Keratinocyte (primary cell): Measurements from ENCODE around the gene B3GNT5. TPM values are rescaled to one million over a fixed set of nuclear protein-coding genes. Genes with fewer than 3 reads are reported as not detected.

Source experiments
- DNase-seq: peaks from one replicate; pipeline ENCODE4 v3.0.0-alpha.2; 2011; ENCODE audit warnings: low read depth, missing footprints, low spot score
- FAIRE-seq: peaks from 2 replicates; lab custom pipeline; 2011; peaks lifted over from hg19 to GRCh38; lab: Jason Lieb, UNC
- H2AFZ ChIP-seq: 2 replicates; pipeline ENCODE4 v1.6.0; 2012; ENCODE audit warnings: low read length, control low read depth, inconsistent platforms; ENCODE audit not compliant: control insufficient read depth
- H3K27ac ChIP-seq: 2 replicates; pipeline ENCODE4 v1.5.1; 2011; ENCODE audit warnings: low read length; ENCODE audit not compliant: control insufficient read depth, insufficient read depth
- H3K27me3 ChIP-seq: 3 replicates; pipeline ENCODE4 v1.6.0; 2011; ENCODE audit warnings: low read length; ENCODE audit not compliant: control insufficient read depth, insufficient read depth; ENCODE audit errors: extremely low read depth
- H3K36me3 ChIP-seq, 2 experiments: 2 replicates in 1 of 2; 3 replicates in 1 of 2; pipeline ENCODE4 v1.5.1; 2011; ENCODE audit warnings: low read length in 2 of 2, mild to moderate bottlenecking in 1 of 2; ENCODE audit not compliant: control insufficient read depth in 2 of 2, insufficient read depth in 2 of 2; ENCODE audit errors: extremely low read depth in 1 of 2
- H3K4me1 ChIP-seq: 3 replicates; pipeline ENCODE4 v1.5.1; 2011; ENCODE audit warnings: low read length; ENCODE audit not compliant: control insufficient read depth, insufficient read depth; ENCODE audit errors: extremely low read depth
- H3K4me2 ChIP-seq: 3 replicates; pipeline ENCODE4 v1.6.0; 2011; ENCODE audit warnings: low read depth, low read length; ENCODE audit not compliant: control insufficient read depth, insufficient read depth; ENCODE audit errors: extremely low read depth
- H3K4me3 ChIP-seq, 3 experiments: fragments of 200-600 bp in 1 of 3; sonication (generic) in 1 of 3; 2 replicates in 2 of 3; 3 replicates in 1 of 3; pipeline ENCODE4 v1.5.1; 2011 to 2016; ENCODE audit warnings: low read length in 3 of 3, mild to moderate bottlenecking in 3 of 3, control low read depth in 2 of 3, inconsistent platforms in 1 of 3, low read depth in 1 of 3, mixed read lengths in 1 of 3, mixed run types in 1 of 3, moderate library complexity in 1 of 3; ENCODE audit not compliant: control insufficient read depth in 2 of 3, insufficient read depth in 2 of 3; ENCODE audit errors: extremely low read depth in 1 of 3
- H3K79me2 ChIP-seq: 2 replicates; pipeline ENCODE4 v1.6.0; 2012; ENCODE audit warnings: low read length; ENCODE audit not compliant: control insufficient read depth, insufficient read depth
- H3K9ac ChIP-seq: 3 replicates; pipeline ENCODE4 v1.6.0; 2011; ENCODE audit warnings: low read length; ENCODE audit not compliant: control insufficient read depth, insufficient read depth; ENCODE audit errors: extremely low read depth
- H3K9me1 ChIP-seq: 3 replicates; pipeline ENCODE4 v1.6.0; 2011; ENCODE audit warnings: low read length; ENCODE audit not compliant: control insufficient read depth, insufficient read depth; ENCODE audit errors: extremely low read depth
- H3K9me3 ChIP-seq: 2 replicates; pipeline ENCODE4 v1.5.1; 2012; ENCODE audit warnings: low read depth, low read length; ENCODE audit not compliant: control insufficient read depth
- H4K20me1 ChIP-seq: 3 replicates; pipeline ENCODE4 v1.6.0; 2011; ENCODE audit warnings: low read length; ENCODE audit not compliant: control insufficient read depth, insufficient read depth; ENCODE audit errors: extremely low read depth
- CTCF ChIP-seq, 3 experiments: IDR thresholded peaks in 1 of 3; conservative IDR thresholded peaks in 1 of 3; optimal IDR thresholded peaks in 1 of 3; 2 replicates in 2 of 3; 3 replicates in 1 of 3; pipeline versions ENCODE3 to v1.5.1; 2011; ENCODE audit warnings: low read length in 3 of 3, mild to moderate bottlenecking in 3 of 3, moderate library complexity in 2 of 3, control low read depth in 1 of 3, inconsistent platforms in 1 of 3; ENCODE audit not compliant: insufficient read depth in 2 of 3; ENCODE audit errors: extremely low read depth in 1 of 3
- EZH2 ChIP-seq: IDR thresholded peaks from one replicate; pipeline ENCODE4 v1.6.1; 2012; ENCODE audit warnings: inconsistent platforms, mild to moderate bottlenecking, low read length, moderate library complexity
- dilution Hi-C: fragments of 300-500 bp; cut with MboI; formaldehyde crosslinking; loops from one replicate; pipeline ENCODE4 v1.7.0; 2020; ENCODE audit warnings: low sequenced_read_pairs; ENCODE audit not compliant: extremely low pct_ligation_motif_present
- polyA plus RNA-seq, 5 experiments: library from polyadenylated mRNA; depleted of rRNA in 3 of 5; stranded (reverse) in 3 of 5; stranded (forward) in 1 of 5; unstranded in 1 of 5; fragments of >200 nt; gene quantifications; 1 replicate in 1 of 5; 2 replicates in 3 of 5; 3 replicates in 1 of 5; pipeline versions ENCODE4 v1.2.1 to v1.2.3, GENCODE V29; 2011 to 2012; ENCODE audit warnings: missing spikeins in 2 of 5, low read depth in 1 of 5, low replicate concordance in 1 of 5

The B3GNT5 gene
- polyA plus RNA-seq, 1 donor (not counting 4 experiments of a cell fraction or from before 2014, with no cell fraction given): 66.6 TPM

GRCh38 chr3:183264268-183264667 lies 11.2 kb downstream of the B3GNT5 start:
- Histone ChIP-seq H3K9me3 (no peaks in the 10 kb centered on the region), H4K20me1 (no peaks in the 10 kb centered on the region), H3K36me3 (peaks cover 6 to 12% of the 10 kb centered on the region in 2 experiments), H3K9ac (peak overlapping the region; percentile 77), H2AFZ (no peak overlapping the region), H3K4me2 (peak overlapping the region; percentile 81), H3K27me3 (no peaks in the 10 kb centered on the region), H3K27ac (peak overlapping the region; percentile 96), H3K4me1 (peaks cover 89% of the 10 kb centered on the region), H3K4me3 (no peak overlapping the region), H3K79me2 (peaks cover 89% of the 10 kb centered on the region), H3K9me1 (peaks cover 2% of the 10 kb centered on the region)
- FAIRE-seq (peak; percentile 85), DNase-seq (no peak)
- dilution Hi-C loops: no loop called here
- TF ChIP-seq EZH2: no peak
- no peak for TF ChIP-seq CTCF (optimal IDR thresholded peaks at IDR 0.05 in 1 of 3, IDR thresholded peaks at IDR 0.05 in 1 of 3, conservative IDR thresholded peaks at IDR 0.05 in 1 of 3; ENCODE audit: extremely low read depth in 1 of 3, insufficient read depth in 2 of 3, low read length in 3 of 3)

- H4K20me1 ChIP-seq: no peaks in the 10 kb centered on the region
- FAIRE-seq: peak; percentile 78
- peaks cover 89% of the 10 kb centered on the region for H3K79me2 ChIP-seq
- no peaks in the 10 kb centered on the region for H3K9me3 ChIP-seq
- H3K9ac ChIP-seq: peak overlapping the region; percentile 77
- peak overlapping the region; percentile 96 for H3K27ac ChIP-seq
- peaks cover 2% of the 10 kb centered on the region for H3K9me1 ChIP-seq
- dilution Hi-C loops: no loop called here
- H3K27me3 ChIP-seq: no peaks in the 10 kb centered on the region
- peaks cover 6 to 10% of the 10 kb centered on the region in 2 experiments for H3K36me3 ChIP-seq
- DNase-seq: no peak
- peaks cover 89% of the 10 kb centered on the region for H3K4me1 ChIP-seq
- TF ChIP-seq EZH2 (no peak), CTCF (optimal IDR thresholded peaks at IDR 0.05 in 1 of 3, IDR thresholded peaks at IDR 0.05 in 1 of 3, conservative IDR thresholded peaks at IDR 0.05 in 1 of 3; ENCODE audit: extremely low read depth in 1 of 3, insufficient read depth in 2 of 3, low read length in 3 of 3) (no peak)
- H3K4me2 ChIP-seq: peak overlapping the region; percentile 81
- no peak overlapping the region for H2AFZ ChIP-seq
- peak overlapping the region; percentile 10 to 36 (median 26) for H3K4me3 ChIP-seq
Observed at GRCh38 chr3:183265157-183265642, 12.1 kb downstream of the B3GNT5 start.
